GM12873 (cell line): Measurements from ENCODE around the gene ASCL5.

Experiments used
- CTCF ChIP-seq: IDR thresholded peaks from 2 replicates; pipeline ENCODE4 v1.5.1; 2012; ENCODE audit warnings: low read depth, mild to moderate bottlenecking, moderate library complexity, low read length, control low read depth; ENCODE audit not compliant: insufficient read depth; ENCODE audit errors: missing control alignments

The ASCL5 gene

GRCh38 chr1:201170533-201171062 lies 43.6 kb upstream of the ASCL5 start:
- no peak for TF ChIP-seq CTCF

GRCh38 chr1:201169971-201170532 lies 43.1 kb upstream of the ASCL5 start:
- no peak for TF ChIP-seq CTCF

GRCh38 chr1:201169203-201169602 lies 42.2 kb upstream of the ASCL5 start:
- no peak for TF ChIP-seq CTCF

- no peak for TF ChIP-seq CTCF
Observed at GRCh38 chr1:201167041-201167991, 40.3 kb upstream of the ASCL5 start.

- no peak for TF ChIP-seq CTCF
Observed at GRCh38 chr1:201164645-201165044, 37.7 kb upstream of the ASCL5 start.

- no peak for TF ChIP-seq CTCF
Observed at GRCh38 chr1:201163707-201164106, 36.7 kb upstream of the ASCL5 start.

GRCh38 chr1:201157949-201158348 lies 31.0 kb upstream of the ASCL5 start:
- TF ChIP-seq CTCF, result no peak
